HAP-1 (cell line): Measurements from ENCODE around the gene MORN3.
"Not testable (repeated sequence)": the region's sequence is repeated elsewhere in the genome, so short reads cannot be mapped to it uniquely, and the experiment has no call there.

ENCODE experiments used
- DNase-seq, 2 experiments: peaks; one replicate each; pipeline ENCODE4 v3.0.0-alpha.2; 2016 to 2020; ENCODE audit warnings: low spot score in 2 of 2
- H3K27me3 ChIP-seq: fragments of 250-450 bp; sonication (Bioruptor Pico); 2 replicates; pipeline ENCODE4 v1.5.1; 2020; ENCODE audit warnings: low read depth, mild to moderate bottlenecking, moderate library complexity
- H3K36me3 ChIP-seq: fragments of 250-450 bp; sonication (Bioruptor Pico); replicated peaks from 2 replicates; pipeline ENCODE4 v1.5.1; 2020; ENCODE audit warnings: mild to moderate bottlenecking
- H3K4me1 ChIP-seq: fragments of 250-450 bp; sonication (Bioruptor Pico); 2 replicates; pipeline ENCODE4 v1.5.1; 2020; ENCODE audit warnings: mild to moderate bottlenecking
- H3K4me3 ChIP-seq: fragments of 250-450 bp; sonication (Bioruptor Pico); 2 replicates; pipeline ENCODE4 v1.5.1; 2020; ENCODE audit warnings: mild to moderate bottlenecking, moderate library complexity
- H3K9me3 ChIP-seq: fragments of 250-450 bp; sonication (Bioruptor Pico); 2 replicates; pipeline ENCODE4 v1.5.1; 2020; ENCODE audit warnings: mild to moderate bottlenecking, moderate library complexity
- in situ Hi-C: fragments of 300-500 bp; cut with MboI; formaldehyde crosslinking; loops from 3 replicates; pipeline ENCODE4 v1.14.3; 2020; ENCODE audit warnings: low sequenced_read_pairs, inconsistent platforms, mixed read lengths

Gene MORN3

DNA sequence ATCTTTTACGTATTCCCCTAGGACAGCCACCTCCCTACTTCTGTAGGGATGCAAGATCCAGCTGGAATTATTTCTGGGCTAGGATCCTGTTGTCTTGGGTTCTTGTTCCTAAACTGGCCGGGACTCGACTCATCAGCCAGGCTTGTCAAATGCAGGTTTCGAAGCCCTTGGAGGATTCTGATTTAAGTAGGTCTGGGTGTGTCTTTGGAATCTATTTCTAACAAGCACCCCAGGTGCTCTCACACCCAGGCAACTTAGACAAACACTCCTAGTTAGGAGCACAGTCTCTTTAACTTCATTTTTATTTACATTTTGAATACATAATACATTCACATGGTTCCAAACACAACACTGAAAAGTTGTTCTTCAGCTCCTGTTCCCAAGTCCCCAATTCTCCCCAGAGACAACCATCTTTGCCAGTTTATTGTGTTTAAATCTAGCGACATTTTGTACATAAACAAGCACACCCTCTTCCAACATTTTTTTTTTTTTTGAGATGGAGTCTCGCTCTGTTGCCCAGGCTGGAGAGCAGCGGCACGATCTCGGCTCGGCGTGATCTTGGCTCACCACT, 20.9 kb downstream of the MORN3 start:
- H3K9me3 ChIP-seq = no peaks in the 10 kb centered on the region
- no peak for DNase-seq
- in situ Hi-C loops = no loop called here
- no peaks in the 10 kb centered on the region for H3K4me1 ChIP-seq
- no peaks in the 10 kb centered on the region for H3K36me3 ChIP-seq
- no peak overlapping the region for H3K4me3 ChIP-seq
- H3K27me3 ChIP-seq = no peaks in the 10 kb centered on the region

DNA sequence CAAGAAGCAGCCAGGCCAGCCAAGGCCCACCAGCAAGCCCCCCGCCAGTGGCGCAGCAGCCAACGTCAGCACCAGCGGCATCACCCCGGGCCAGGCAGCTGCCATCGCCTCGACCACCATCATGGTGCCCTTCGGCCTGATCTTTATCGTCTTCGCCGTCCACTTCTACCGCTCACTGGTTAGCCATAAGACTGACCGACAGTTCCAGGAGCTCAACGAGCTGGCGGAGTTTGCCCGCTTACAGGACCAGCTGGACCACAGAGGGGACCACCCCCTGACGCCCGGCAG, 28.2 kb downstream of the MORN3 start:
- Histone ChIP-seq H3K9me3 (no peaks in the 10 kb centered on the region), H3K36me3 (peaks cover 6% of the 10 kb centered on the region; the same call in 1 of the 2 replicates), H3K4me1 (peaks cover under 1% of the 10 kb centered on the region; the same call in 1 of the 2 replicates), H3K27me3 (no peaks in the 10 kb centered on the region), H3K4me3 (no peak overlapping the region)
- DNase-seq = no peak
- in situ Hi-C loops = no loop called here

DNA sequence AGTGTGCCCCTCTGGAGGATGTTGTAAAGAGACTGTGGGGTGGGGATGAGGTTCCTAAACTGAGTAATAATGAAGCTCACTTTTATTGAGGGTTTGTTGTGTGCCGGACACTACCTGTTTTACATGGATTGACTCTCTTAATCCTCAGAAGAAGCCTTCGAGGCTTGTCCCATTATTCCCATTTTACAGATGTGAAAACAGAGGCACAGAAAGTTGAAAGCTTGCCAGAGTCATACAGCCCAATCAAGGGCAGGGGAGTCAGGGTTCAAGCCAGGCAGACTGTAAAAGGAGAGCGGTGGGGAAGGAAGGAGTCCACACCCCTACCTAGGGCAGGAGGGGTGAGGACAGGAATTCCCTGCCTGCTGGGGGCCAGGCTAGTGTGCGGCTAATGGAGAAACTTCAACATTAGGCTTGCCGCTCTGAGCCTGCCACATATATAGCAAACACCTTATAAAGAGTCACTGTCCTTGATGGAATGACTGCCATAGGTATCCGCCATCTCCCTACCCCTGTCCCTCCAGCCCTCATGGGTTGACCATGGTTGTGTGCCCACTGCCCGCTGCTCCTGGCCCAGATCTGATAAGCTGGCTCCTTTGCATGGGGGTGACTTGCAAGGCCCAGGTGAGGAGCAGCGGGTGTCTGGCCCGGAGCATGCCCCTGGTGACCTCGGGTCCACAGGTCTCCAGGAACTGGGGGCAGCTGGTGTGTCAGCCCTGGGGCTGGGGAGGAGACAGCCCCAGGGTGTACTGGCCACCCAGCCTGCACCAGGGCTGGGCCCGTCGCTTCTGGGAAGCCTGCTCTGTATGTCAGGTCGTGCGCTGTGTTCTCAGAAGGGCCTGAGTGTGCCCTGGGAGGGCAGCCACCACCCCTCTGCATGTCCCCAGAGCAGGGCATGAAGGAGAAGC, 30.9 kb downstream of the MORN3 start:
- peaks cover 7% of the 10 kb centered on the region; the same call in 1 of the 2 replicates for H3K4me1 ChIP-seq
- H3K27me3 ChIP-seq = no peaks in the 10 kb centered on the region
- peaks cover 9% of the 10 kb centered on the region for H3K36me3 ChIP-seq
- no peak for DNase-seq
- no peaks in the 10 kb centered on the region for H3K9me3 ChIP-seq
- in situ Hi-C loops = no loop called here
- H3K4me3 ChIP-seq = no peak overlapping the region

DNA sequence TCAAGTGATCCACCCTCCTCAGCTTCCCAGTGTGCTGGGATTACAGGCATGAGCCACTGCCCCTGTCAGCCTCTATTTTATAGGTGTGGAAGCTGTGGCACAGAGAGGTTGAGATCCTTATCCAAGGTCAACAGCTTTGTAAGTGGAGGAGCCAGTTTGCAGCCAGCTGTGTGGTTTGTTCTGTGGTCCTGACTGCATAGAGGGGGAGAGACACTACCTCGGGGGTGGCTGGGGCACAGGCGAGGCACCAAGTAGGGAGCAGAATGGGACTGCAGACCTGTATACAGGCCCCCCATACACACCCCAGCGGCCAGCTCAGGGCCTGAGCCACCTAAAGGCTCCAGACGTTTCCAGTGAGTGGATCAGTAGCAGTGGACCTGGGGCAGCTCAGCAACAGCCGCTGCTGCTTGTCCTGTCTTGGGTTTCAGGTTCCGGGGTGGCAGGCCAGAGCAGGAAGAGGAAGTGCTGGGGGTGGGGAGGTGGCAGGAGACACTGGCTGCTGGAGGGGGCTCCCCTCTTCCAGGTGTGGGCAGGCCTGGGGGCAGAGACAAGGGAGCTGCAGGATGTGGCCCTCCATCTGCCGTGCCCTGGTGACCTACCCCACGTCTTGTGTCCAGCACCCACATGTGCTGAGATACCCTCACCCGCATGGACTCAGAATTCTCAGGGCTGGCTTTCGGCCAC, 32.1 kb downstream of the MORN3 start:
- Histone ChIP-seq H3K4me3 (no peak overlapping the region), H3K36me3 (peaks cover 9% of the 10 kb centered on the region), H3K27me3 (no peaks in the 10 kb centered on the region), H3K4me1 (peaks cover 18% of the 10 kb centered on the region), H3K9me3 (no peaks in the 10 kb centered on the region)
- no peak for DNase-seq
- in situ Hi-C loops = no loop called here

DNA sequence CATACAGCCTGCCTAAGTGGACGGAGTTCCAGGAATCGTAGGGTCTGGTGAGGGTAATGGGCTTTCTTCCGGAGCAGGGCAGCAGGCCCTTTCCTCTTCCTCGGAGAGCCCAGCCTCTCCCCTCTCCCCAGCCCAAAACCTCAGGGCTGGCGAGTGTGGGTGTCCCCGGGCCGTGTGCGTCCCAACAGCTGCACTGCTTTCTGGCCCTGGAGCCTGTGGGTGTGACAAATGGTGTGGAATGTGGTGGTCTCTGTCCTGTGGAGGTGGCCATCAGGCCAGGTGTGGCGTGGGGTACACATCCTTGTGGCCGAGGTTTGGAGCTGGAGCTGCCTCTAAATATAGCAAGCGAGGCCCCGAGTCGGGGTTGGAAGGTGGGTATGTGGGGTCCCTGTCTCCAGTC, 34.6 kb downstream of the MORN3 start:
- H3K4me3 ChIP-seq = no peak overlapping the region
- no peaks in the 10 kb centered on the region for H3K9me3 ChIP-seq
- H3K27me3 ChIP-seq = no peaks in the 10 kb centered on the region
- in situ Hi-C loops = no loop called here
- DNase-seq = no peak
- H3K4me1 ChIP-seq = peaks cover 39% of the 10 kb centered on the region
- peaks cover 3% of the 10 kb centered on the region for H3K36me3 ChIP-seq

DNA sequence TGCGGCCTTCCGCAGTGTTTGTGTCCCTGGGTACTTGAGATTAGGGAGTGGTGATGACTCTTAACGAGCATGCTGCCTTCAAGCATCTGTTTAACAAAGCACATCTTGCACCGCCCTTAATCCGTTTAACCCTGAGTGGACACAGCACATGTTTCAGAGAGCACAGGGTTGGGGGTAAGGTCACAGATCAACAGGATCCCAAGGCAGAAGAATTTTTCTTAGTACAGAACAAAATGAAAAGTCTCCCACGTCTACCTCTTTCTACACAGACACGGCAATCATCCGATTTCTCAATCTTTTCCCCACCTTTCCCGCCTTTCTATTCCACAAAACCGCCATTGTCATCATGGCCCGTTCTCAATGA, 35.6 kb downstream of the MORN3 start:
- peaks cover 44% of the 10 kb centered on the region for H3K4me1 ChIP-seq
- DNase-seq, H3K27me3 ChIP-seq, H3K4me3 ChIP-seq, in situ Hi-C loops, H3K36me3 ChIP-seq, H3K9me3 ChIP-seq: not testable (repeated sequence)

DNA sequence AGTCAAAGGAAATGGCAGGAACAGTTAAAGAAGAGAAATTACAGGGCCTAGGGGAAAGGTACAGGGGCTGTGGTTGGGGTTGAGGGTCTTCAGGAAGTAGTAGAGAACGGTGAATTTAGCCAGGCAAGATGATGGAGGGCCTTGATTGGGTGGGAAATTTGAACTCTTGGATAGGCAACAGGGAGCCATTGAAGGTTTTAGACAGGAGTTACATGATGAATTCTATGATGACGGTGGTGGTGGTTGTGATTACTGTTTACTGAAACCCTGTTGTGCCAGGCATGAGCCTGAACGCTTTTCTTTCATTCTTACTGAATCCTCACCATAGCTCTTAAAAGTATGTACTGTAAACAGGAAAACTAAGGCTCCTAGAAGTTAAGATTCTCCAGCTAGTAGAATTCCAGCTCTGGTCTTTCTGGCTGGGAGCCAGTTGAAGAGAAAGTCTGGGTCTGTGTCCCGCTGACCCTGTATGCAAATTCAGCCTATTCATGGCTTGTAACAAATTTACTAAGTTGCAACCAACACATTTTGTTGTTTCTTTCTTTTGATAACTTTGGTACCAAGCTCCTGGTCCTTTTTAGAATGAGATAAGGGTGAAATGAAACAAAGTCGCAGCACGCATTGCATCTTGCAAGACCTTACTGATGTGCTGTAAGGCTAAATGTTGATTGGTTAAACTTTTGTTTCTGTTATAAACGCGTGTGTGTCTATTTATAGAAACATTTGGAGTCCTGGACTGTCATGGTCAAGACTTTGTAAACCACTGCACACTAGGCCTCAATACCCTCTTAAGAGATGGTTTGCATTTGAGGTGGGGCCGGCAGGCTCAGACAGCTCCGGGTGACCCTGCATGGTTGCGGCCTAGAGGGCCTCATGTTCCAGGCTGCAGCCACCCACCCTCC, 37.1 kb downstream of the MORN3 start:
- Histone ChIP-seq H3K27me3 (no peaks in the 10 kb centered on the region), H3K4me1 (peaks cover 51% of the 10 kb centered on the region), H3K36me3 (peaks cover 3% of the 10 kb centered on the region), H3K4me3 (no peak overlapping the region), H3K9me3 (no peaks in the 10 kb centered on the region)
- in situ Hi-C loops = no loop called here
- no peak for DNase-seq

DNA sequence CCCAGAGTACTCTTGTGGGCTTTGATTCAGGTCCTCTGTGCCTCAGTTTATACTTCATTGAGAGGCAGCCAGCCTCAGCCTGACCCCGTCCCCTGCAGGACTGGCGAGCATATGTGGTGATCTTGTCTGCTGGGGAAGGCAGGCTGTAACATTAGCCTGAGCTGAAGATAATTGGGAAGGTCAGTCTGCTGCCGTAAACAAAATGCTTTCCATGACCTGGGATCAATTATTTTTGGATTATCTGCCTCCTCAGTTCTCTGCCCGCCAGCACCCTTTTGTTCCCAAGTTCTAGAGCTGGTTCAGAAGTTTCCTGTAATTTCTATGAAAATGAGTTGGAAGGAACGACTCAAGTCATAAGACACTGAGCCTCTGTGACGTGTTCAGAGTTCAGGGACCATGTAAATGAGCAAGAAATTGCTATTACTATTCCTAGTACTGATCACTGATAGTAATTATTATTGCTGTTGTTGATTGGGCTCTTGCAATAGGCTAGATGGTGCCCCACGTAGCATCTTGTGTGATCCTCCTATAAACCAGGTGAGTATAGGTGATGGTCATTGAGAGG, 38.6 kb downstream of the MORN3 start:
- no peak overlapping the region for H3K4me3 ChIP-seq

DNA sequence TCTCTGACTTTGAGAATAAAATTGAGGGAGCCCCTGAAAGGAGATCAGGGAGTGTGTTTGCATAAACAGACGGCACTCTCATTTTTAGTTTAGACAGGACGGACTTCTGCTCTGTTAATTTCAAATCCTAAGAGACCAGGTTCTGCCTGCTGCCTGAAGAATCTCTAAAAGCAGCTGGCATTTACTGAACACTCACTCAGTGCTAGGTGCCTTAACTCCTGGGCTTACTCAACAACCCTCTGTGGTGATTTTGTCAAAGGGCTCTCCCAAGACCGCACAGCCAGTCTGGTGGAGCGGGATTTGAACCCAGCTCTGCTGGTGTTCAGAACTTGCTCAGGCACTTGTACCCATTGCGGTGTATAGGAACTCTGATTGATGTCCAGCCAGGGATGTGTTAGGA, 40.9 kb downstream of the MORN3 start:
- no peaks in the 10 kb centered on the region for H3K27me3 ChIP-seq
- peaks cover 60% of the 10 kb centered on the region for H3K4me1 ChIP-seq
- in situ Hi-C loops = no loop called here
- DNase-seq = no peak
- no peaks in the 10 kb centered on the region for H3K9me3 ChIP-seq
- H3K36me3 ChIP-seq = no peaks in the 10 kb centered on the region; the same call in 1 of the 2 replicates
- peak overlapping the region; percentile 86 for H3K4me3 ChIP-seq

More for the DNA sequence above, 38.6 kb downstream of the MORN3 start:
- DNase-seq = peak; percentile 67 to 76
- peaks cover 50% of the 10 kb centered on the region for H3K4me1 ChIP-seq
- no peaks in the 10 kb centered on the region for H3K27me3 ChIP-seq
- peaks cover 3% of the 10 kb centered on the region for H3K36me3 ChIP-seq
- H3K9me3 ChIP-seq = no peaks in the 10 kb centered on the region
- in situ Hi-C loops = no loop called here

DNA sequence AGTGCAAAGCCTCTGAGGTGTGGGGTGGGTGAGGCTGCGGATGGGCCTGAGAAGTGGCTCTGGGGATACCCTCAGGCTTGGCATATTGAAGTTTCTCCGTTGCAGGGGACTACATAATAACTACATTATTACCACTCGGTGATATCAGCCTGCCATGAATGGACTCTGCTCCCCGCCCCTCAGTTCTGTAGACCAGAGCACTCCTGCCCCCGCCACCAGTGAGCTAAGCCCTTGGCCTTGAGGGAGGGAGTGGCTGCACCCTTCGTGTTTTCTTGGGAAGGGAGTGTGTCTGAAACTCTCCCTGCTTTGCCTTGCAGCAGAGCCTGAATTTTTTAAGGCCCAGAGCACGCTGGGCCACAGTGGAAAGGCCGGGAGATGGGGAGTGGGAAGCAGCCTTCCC, 41.4 kb downstream of the MORN3 start:
- Histone ChIP-seq H3K4me1 (peaks cover 56% of the 10 kb centered on the region), H3K9me3 (no peaks in the 10 kb centered on the region), H3K4me3 (peak overlapping the region; percentile 86), H3K27me3 (no peaks in the 10 kb centered on the region), H3K36me3 (no peaks in the 10 kb centered on the region; the same call in 1 of the 2 replicates)
- in situ Hi-C loops = no loop called here
- DNase-seq = peak in 1 of 2 experiments; percentile 76

DNA sequence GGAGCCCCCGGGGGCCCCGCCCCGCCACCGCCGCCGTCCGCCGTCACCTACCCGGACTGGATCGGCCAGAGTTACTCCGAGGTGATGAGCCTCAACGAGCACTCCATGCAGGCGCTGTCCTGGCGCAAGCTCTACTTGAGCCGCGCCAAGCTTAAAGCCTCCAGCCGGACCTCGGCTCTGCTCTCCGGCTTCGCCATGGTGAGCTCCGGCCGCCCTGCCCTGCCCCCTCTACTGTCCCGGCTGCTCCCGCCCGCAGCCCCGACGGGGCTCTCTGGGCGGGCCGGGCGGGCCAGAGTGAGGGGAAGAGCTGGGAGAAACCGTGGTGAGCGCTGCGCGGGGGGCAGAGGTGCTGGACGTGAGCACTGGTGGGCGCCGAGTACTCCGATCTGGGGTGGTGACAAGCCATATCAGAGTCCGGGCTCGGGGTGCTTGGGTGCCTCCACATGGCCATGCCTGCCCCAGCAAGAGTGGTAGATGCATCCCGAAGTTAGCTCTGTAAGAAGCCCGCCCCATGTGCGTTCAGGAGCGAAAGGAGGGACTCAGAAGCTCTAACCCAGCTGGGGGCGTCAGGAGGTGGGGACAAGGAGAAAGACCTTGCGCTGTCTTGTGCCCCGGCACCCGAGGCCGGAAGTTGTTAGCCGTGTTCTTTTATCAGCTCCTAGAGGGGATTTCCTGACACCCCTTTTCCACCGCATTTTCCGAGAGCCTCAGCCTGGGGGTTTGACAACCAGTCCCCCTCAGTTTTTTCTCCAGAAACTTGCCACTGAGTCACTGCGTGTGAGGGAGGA, 42.4 kb downstream of the MORN3 start:
- in situ Hi-C loops = no loop called here
- Histone ChIP-seq H3K4me1 (peaks cover 46% of the 10 kb centered on the region), H3K4me3 (peak overlapping the region; percentile 86), H3K36me3 (no peaks in the 10 kb centered on the region; the same call in 1 of the 2 replicates), H3K9me3 (no peaks in the 10 kb centered on the region), H3K27me3 (no peaks in the 10 kb centered on the region)
- DNase-seq = peak; percentile 59 to 77

DNA sequence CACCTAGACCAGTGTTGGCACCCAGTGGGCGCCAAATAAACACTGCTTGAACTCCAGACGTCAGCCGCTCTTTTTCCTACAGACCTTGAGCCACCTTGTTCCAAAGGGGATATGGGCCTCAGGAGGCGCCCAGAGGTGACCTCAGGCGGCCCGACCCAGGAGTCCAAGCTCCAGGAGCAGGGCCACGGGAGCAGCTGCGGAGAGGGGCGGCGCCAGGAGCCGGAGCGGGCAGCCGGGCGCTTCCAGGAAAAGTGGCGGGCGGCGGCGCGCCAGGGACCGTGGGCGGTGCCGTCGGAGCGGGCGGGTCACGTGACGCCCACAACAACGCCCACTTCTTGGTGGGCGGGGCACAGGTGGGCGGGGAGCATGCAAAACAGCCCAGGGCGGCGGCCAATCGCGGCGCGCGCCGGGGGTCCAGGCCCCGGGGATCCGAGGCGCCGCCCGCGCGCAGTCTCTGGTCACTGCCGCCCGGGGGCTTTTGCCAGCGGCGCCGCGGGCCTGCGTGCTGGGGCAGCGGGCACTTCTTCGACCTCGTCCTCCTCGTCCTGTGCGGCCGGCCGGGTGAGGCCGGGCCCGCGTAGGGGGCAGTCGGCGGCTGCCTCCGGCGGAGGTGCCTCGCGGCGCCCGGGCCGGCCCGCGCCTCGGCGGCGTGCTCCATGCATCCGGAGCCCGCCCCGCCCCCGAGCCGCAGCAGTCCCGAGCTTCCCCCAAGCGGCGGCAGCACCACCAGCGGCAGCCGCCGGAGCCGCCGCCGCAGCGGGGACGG, 43.2 kb downstream of the MORN3 start, which contains the start of gene ORAI1:
TSS of gene ORAI1 (plus strand) at position 444 of the 766 bp plus-strand sequence.
- Histone ChIP-seq H3K27me3 (no peaks in the 10 kb centered on the region), H3K9me3 (no peaks in the 10 kb centered on the region), H3K4me3 (peak within 1 kb of the TSS; percentile 86), H3K4me1 (peaks cover 43% of the 10 kb centered on the region), H3K36me3 (no peaks in the 10 kb centered on the region; the same call in 1 of the 2 replicates)
- in situ Hi-C loops = no loop called here
- peak; percentile 81 to 97 for DNase-seq
